HG03521 (cell line): ENCODE results near the gene ATL2.
"Not testable (repeated sequence)": the region's sequence is repeated elsewhere in the genome, so short reads cannot be mapped to it uniquely, and the experiment has no call there.

Experiments used
- ATAC-seq: cut with Tn5 transposase; IDR thresholded peaks from one replicate; pipeline ENCODE4 v1.9.1; 2021; ENCODE audit warnings: mild to moderate bottlenecking, moderate library complexity; ENCODE audit not compliant: unreplicated experiment

The ATL2 gene

DNA sequence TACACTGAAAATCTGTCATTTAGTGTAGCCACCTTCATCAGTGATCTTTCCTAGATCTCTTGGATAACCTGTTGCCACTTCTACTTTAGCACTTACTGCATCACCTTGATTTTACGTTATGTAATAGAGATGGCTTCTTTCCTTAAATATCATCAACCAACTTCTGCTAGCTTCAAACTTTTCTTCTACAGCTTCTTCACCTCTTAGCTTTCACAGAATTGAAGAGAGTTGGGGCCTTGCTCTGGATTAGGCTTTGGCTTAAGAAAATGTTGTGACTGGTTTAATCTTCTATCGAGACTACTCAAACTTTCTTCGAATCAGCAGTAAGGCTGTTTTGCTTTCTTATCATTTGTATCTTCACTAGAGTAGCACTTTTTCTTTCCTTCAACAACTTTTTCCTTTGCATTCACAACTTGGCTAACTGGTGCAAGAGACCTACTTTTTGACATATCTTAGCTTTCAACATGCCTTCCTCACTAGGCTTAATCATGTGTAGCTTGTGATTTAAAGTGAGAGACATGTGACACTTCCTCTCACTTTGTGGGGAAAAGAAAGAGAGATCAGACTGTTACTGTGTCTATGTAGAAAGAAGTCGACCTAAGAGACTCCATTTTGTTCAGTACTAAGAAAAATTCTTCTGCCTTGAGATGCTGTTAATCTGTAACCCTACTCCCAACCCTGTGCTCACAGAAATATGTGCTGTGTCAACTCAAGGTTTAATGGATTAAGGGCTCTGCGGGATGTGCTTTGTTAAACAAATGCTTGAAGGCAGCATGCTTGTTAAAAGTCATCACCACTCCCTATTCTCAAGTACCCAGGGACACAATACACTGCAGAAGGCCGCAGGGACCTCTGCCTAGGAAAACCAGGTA is 99.6 kb downstream of the ATL2 start:
- ATAC-seq, result no peak

DNA sequence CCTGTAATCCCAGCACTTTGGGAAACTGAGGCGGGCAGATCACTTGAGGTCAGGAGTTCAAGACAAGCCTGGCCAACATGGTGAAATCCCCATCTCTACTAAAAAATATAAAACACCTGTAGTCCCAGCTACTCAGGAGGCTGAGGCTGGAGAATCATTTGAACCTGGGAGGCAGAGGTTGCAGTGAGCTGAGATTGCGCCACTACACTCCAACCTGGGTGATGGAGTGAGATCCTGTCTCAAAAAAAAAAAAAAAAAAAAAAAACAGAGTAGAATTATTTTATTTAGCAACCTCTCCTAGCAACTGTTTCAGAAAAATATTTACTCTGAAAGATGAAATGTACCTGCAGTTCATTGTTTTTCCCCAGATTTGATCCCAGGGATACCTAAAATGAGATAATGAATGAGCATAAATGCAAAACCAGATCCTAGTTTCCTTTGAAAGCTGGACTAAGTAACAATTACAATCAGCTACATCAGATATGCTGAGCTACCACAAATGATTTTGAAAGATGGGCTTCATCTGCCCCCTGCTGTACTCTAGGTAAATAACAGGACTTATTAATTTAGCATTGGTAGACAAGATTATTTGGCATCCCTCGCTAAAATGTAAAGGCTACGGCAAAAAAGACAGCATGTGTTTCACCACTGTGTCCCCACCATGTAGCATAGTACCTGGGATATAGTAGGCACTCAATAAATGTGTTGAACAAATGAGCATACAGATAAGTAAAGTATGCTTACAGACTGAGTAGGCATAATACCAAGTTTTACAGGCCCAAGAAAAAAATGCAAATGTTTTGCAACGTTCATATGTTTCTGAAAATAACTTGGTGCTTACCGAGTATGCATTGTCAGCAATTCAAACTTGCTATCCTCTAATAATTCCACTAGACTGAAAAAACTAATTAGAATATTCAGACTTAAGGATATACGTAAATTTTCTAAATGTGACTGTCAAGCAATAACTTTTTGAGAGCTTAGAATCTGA is 102.5 kb downstream of the ATL2 start:
- ATAC-seq, result no peak

DNA sequence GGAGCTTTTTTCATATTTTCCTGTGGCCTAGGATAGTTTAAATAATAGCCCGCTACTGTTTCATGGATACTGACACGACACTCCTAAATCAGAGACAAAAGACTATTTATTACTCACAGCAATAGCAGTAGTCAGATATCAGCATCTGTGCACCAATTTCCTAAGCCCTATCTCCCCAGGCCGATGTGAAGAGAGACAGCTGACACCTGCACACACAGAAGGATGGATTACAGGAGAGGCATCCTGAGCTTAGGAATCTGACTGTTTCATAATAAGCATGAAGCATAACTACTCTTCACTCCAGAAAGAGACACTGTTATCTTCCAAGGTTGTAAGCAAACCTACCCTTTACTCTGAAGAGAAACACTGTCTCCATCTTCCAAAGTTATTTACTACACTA is 105.4 kb downstream of the ATL2 start:
- no peak for ATAC-seq

DNA sequence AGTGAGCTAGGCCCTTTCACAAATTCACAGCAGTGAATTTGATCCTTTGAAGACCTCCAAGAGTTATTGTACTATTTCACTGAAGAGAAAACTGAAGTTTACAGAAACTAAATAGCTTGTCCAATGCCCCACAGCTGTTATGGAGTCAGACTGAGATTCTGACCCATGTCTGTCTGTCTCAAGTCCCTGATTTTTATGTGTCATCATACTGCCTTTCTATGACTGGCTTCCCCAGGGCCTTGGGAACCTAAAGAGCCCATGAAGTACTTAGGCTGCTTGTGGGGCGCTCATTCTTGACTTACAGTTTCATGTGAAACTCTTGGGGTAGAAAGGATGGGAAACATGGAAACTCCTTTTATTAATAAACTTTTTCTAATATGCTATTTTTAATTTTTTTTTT is 107.7 kb downstream of the ATL2 start:
- no peak for ATAC-seq

DNA sequence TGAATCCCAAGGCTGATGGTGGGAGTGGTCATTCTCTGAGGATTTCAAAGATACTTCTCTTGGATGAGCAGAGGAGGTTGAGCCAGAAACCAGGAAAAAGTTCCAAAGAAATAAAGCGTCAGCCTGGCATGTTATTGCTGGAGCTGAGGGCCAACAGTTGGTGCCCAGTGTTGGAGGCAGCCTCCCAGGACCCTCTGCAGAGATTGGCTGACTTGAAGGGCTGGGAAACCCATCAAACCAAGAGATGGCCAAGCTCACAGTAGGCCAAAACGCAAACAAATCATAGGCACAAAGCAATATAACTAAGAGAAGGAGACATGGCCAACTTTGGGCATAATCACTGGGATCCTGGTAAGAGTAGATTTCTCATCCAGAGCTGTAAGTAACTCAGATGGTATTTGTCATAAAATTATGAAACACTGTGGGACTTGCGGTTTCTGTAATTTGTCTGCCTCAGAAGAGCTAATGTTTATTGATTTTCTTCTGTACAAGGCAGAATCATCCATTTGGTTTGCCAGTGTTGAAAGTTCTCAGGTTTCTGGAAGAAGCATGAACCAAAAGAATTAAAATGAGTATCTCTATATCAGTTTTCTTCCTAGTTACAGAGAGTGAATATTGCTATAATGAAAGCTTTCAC is 108.3 kb downstream of the ATL2 start:
- ATAC-seq, result no peak

DNA sequence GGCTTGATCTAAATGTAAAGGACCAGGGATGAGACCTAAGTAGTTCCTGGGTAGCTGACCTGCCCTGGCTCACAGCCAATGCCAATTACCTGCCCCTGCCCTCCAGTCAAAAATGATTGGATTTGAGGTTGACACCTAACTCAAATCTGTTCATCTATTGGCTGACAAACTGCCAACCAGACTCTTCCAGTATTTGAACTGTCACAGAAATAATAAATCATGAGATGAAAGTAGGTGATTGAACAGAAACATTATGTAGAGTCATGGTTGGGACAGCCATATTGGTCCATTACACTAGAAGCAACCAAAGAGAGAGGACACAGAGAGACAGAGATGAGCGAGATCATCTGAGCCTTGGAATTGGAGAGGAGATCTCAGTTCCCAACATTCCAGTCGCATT is 109.1 kb downstream of the ATL2 start:
- no peak for ATAC-seq

DNA sequence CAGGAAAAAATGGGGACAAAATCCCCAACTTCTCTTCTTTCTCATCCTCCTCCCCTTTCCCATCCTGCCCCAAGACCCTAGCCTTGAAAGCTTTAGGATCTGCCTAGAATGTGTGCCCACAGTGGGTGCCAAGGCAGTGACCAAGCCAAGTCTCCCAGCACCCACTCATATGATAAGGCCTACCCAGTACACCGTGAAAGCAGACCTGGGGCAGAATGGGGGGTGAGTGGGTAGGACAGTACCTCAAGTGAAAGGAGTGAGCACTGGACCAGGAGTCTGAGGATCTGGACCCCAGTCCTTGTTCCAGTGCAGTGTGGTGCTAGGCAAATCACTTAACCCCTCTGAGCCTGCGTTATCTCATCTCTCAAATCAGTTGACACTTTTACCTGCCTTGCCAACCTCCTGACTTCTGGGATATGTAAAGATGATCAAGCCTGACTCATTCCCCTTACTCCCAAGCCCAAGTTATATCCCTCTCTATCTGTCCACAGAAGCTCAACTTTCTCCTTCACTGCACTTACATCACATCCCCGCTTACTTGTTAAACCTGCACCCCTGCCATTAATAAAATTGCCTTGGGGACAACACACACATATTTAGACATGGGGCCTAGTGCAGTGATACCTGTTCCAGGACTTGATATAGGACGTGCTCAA is 109.7 kb downstream of the ATL2 start:
- no peak for ATAC-seq

DNA sequence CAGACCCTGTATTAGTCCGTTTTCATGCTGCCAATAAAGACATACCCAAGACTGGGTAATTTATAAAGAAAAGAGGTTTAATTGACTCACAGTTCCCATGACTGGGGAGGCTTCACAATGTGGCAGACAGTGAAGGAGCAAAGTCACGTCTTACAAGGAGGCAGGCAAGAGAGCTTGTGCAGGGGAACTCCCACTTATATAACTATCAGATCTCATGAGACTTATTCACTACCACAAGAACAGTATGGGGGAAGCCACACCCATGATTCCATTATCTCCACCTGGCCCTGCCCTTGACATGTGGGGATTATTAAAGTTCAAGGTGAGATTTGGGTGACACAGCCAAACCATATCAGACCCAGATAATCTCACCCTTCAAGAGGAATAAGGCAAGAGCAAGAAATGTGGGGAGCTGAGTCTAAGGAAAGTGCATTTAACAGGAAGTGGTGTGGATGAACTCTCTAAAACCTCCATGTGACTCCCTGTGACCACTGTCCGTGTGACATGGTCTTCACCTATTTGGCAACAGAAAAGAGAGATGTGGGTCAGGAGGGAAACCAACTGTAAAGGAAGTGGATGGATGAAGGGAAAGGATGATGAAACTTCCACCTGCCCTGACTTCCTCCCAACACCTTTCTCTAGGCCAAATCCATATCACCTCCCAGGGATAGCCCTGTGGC is 110.6 kb downstream of the ATL2 start:
- ATAC-seq, result no peak

DNA sequence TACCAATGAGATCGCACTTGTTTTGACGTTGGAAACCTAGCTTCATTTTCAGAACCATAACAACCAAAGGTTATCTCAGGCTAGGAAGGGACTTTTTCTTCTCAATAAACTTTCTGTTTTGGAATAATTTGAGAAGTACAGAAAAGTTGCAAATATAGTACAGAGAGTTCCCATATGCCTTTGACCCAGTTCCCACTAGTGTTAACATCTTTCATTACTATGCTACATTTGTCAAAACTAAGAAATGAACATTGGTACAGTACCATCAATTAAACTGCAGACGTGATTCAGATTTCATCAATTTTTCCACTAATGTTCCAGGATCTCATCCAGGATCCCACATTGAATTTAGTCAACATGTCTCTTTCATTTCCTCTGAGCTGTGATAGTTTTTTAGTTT is 111.6 kb downstream of the ATL2 start:
- no peak for ATAC-seq

DNA sequence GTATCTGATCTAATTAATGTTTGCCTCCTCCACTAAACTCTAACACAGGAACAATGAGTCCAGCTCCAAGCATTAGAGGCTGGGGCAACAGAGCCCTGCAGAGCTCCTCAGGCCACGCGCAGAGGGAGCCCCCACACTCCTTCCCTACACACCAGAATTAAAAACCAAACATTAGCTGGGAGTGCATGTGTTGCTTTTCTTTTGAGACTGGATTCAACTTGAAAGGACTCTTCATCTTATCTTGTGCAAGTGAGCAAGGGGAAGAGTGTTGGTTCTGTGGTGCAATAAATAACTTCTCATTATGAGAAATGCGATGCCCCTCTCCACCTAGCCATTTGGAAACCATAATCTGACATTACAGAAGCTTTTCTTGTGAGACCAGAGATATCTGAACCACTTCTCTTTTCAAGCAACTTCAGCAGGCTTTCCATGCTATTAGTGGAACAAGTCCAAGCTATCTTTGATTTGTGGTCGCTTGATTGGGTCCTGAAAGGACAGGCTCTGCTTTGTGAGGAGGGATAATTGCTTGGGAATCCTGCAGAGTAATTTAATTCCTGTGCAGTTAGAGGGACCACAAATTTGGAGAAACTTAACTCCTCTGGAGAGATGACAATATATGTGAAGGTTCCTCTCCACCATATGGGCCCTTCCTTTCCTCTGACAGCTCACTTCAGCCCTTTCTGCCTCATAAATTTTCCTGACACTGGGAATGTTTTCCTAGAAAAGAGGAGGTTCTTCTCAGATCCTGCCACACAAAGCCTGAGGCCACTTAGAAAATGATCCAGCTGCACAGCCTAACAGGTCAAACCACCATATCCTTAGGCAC is 112.5 kb downstream of the ATL2 start:
- ATAC-seq, result no peak

DNA sequence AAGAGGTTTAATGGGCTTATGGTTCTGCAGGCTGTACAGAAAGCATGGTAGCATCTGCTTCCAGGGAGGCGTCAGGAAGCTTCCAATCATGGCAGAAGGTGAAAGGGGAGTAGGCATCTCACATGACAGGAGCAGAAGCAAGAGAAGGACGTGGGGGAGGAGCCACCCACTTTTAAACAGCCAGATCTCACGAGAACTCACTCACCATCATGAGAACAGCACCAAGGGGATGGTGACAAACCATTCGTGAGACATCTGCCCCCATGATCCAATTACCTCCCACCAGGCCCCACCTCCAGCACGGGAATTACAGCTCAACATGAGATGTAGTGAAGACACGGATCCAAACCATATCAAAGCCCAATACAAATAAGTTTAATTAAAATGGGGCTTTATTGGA is 113.8 kb downstream of the ATL2 start:
- ATAC-seq, result no peak

DNA sequence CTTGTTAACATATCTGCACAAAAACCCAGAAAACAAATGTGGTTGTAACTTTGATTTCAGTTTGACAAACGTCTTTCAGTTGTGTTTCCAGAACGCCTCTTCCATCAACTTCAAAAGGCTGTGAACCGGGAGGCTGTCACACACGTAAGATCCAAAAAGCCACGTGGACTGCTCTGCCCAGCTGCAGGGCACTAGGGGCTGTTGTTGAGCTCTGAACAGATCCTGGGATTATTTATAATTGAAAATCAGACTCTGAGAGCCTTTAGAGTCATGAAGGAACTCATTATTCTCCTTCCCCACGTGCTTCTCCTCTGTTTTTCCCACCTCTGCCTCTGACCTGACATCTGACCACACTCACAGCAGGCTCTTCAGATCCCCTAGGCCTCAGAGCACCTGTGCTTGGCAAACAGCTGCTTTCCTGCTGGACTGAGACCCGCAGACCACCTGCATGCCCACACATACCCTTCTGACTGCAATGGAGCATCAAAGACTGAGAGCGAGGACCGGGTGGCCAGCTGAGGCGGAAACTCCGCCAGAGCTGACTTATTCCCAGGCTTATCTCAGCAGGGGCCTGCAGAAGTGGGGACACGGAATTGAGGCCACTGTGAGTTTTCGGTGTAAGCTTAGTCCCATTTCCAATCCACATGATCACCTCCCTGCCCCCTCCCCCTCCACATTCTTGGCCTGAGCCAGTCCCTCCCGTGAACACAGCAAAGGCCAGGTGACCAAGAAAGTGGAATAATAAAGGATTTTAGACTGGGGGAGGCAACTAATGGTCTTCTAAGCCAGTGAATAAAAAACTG is 114.8 kb downstream of the ATL2 start:
- ATAC-seq, result no peak

DNA sequence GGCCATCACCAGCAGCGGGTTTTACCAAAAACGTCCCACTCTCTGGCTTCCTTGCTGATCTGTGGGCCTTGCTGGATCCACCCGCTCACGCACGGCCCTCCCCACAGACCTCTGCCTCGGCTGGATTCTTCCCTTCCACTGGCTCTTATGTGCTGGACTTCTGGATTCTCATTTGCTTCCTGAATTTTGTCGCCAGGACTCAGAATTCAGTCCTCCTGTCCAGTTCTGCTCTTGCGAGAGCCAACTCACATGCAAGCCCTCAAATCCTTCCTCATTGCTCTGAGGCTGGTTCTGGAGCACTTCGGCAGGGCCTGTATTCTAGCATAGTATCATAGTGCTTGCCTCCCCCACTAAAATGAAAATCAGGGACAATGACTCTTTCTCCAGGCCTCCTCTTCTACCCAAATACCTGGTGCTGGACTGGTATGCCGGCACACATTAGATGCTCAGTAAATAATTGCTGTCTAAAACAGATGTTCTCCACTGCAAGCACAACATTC is 115.5 kb downstream of the ATL2 start:
- no peak for ATAC-seq

DNA sequence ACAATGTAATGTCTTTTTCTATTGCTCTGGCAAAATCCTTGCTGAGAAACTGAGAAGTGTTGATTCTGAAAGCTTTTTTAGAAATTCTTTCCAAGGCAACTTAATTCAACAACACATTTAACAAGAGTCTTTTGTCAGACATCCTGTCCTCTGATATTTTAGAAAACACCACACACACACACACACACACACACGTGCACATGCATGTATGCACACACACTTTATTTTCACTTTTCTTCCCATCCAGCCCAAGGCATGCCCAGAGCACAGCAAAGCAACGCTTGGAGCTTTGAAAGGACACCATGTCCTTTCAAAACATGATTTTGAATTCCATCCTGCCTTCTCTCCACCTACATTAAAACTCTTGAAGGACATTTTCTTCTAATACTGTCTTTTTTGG is 116.1 kb downstream of the ATL2 start:
- no peak for ATAC-seq

DNA sequence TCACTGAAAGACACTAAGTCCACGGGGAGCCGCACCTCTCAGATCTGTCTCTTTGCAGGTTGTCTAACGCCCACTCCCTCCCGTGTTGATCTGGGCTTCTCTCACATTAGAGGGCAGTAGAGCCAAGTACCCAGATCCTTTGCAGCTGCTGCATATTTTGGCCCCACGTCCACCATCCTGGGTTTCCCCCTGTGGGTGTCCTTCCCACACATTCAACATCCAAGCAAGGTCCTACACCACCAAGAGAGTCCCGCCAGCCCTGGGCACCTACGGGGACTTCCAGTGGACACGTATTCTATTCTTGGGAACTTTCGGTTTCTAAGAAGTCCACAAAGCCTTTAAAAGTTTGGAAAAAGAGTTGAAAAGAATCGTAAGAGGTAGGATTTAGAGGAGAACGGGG is 116.6 kb downstream of the ATL2 start:
- no peak for ATAC-seq

DNA sequence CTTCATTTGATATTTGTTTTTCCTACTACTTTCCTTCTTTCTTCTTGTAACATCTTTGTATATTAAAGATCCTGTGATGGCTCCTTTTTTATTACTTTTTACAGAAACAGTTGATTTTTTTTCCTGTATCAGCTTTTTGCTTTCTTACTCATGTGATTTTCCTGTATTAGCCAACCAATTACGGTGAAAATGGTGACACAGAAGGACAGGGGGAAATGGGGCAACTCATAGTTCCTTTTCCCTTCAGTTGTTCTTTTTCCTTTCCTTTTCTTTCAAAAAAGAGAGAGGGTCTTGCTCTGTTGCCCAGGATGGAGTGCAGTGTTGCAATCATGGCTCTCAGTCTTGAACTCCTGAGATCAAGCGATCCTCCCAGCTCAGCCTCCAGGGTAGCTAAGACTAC is 117.8 kb downstream of the ATL2 start:
- no peak for ATAC-seq

DNA sequence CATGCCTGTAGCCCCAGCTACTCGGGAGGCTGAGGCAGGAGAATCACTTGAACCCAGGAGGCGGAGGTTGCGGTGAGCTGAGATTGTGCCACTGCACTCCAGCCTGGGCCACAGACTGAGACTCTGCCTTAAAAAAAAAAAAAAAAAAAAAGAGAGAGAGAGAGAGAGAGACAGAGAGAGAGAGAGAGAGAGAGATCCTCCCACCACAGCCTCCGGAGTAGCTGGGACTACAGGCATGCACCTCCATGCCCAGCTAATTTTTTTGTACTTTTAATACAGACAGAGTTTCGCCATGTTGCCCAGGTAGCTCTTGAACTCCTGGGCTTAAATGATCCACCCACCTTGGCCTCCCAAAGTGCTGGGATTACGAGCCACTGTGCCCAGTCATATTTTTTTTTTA is 119.4 kb downstream of the ATL2 start:
- ATAC-seq, result not testable (repeated sequence)

DNA sequence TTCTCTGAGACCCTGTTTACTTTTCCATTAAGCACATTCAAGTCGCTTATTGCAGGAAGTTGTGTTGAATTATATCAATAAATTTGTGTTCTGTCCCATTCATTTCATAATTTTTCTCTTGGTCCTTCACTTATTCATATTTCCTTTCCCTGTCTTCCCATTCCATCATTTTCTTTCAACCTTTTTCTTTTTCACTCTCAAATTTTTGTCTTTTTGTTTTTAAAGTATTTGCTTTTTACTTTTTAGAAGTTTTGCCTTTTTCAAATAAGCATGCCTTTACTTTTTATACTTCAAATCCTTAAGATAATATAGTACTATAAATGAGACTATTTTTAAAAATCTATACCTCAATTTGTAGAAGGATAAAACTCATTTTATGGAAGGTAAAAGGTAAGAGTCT is 120.5 kb downstream of the ATL2 start:
- ATAC-seq, result no peak
